K562 (cell line): ENCODE measurements around the gene MAEL.

Experiments used
- MTA3 ChIP-seq: fragments of 450-650 bp; formaldehyde crosslinking; IDR thresholded peaks from 2 replicates; pipeline ENCODE4 v1.6.1; 2017; ENCODE audit warnings: mild to moderate bottlenecking, borderline replicate concordance
- RFX1 ChIP-seq: fragments of 450-650 bp; IDR thresholded peaks from 2 replicates; pipeline ENCODE4 v1.6.1; 2016; ENCODE audit warnings: mild to moderate bottlenecking, moderate library complexity
- TF ChIP-seq, protein P1 (sequence below): sonication (generic); formaldehyde crosslinking; IDR thresholded peaks from 2 replicates; pipeline ENCODE4 v1.8.1; 2022; ENCODE audit warnings: missing genetic modification reagents

DNA sequence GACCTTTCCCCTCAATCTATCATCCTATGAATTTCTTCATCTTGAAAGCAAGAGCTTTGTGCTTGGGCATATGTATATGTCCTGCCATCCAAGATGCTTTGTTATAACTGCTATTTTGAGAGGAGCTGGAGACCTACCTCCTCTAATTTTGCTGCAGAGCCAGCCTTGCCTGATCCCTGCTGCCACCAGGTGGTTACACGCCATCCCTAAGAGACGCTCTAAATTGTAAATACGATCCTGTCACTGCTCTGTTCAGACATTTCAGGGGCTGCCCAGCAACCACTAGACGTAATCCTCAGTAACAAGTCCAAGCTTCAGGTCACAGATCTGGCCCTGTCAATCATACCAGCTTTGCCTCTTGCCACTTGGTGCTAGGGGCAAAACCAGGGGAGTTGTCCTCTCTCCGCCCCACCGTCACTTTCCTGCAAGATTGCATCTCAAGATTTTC lies 68.2 kb downstream of the MAEL start:
- no peak for TF ChIP-seq MTA3
- peak; percentile 23 for TF ChIP-seq RFX1
- TF ChIP-seq, protein P1, sequence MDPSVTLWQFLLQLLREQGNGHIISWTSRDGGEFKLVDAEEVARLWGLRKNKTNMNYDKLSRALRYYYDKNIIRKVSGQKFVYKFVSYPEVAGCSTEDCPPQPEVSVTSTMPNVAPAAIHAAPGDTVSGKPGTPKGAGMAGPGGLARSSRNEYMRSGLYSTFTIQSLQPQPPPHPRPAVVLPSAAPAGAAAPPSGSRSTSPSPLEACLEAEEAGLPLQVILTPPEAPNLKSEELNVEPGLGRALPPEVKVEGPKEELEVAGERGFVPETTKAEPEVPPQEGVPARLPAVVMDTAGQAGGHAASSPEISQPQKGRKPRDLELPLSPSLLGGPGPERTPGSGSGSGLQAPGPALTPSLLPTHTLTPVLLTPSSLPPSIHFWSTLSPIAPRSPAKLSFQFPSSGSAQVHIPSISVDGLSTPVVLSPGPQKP = no peak
